ENCODE data around the gene TRIP10.
"Not testable (repeated sequence)": the region's sequence is repeated elsewhere in the genome, so short reads cannot be mapped to it uniquely, and the experiment has no call there.

DNA sequence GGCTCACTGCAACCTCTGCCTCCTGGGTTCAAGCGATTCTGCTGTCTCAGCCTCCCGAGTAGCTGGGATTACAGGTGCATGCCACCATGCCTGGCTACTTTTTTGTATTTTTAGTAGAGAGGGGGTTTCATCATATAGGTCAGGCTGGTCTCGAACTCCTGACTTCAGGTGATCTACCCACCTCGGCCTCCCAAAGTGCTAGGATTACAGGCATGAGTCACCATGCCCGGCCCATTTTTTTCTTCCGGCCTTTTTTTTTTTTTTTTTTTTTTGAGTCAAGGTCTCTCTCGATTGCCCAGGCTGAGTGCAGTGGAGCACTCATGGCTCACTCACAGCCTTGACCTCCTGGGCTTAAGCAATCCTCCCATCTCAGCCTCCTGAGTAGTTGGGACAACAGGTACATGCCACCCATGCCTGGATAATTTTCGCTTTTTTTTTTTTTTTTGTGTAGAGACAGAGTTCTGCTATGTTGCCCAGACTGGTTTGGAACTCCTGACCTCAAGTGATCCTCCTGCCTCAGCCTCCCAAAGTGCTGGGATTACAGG, 22.8 kb downstream of the TRIP10 start:
- not testable (repeated sequence) for TF ChIP-seq POLR2A, EP300, POLR2AphosphoS5 (IDR thresholded peaks at IDR 0.05)
- TF ChIP-seq, protein P1, sequence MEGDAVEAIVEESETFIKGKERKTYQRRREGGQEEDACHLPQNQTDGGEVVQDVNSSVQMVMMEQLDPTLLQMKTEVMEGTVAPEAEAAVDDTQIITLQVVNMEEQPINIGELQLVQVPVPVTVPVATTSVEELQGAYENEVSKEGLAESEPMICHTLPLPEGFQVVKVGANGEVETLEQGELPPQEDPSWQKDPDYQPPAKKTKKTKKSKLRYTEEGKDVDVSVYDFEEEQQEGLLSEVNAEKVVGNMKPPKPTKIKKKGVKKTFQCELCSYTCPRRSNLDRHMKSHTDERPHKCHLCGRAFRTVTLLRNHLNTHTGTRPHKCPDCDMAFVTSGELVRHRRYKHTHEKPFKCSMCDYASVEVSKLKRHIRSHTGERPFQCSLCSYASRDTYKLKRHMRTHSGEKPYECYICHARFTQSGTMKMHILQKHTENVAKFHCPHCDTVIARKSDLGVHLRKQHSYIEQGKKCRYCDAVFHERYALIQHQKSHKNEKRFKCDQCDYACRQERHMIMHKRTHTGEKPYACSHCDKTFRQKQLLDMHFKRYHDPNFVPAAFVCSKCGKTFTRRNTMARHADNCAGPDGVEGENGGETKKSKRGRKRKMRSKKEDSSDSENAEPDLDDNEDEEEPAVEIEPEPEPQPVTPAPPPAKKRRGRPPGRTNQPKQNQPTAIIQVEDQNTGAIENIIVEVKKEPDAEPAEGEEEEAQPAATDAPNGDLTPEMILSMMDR (IDR thresholded peaks at IDR 0.05), result not testable (repeated sequence)

Measured in gastroesophageal sphincter (tissue), 3 donors.